GM21723 (cell line): ENCODE data around the gene ZMYND8.

Experiments
- ATAC-seq: cut with Tn5 transposase; IDR thresholded peaks from one replicate; pipeline ENCODE4 v1.9.1; 2021; ENCODE audit warnings: mild to moderate bottlenecking, moderate library complexity; ENCODE audit not compliant: unreplicated experiment

ZMYND8 gene

DNA sequence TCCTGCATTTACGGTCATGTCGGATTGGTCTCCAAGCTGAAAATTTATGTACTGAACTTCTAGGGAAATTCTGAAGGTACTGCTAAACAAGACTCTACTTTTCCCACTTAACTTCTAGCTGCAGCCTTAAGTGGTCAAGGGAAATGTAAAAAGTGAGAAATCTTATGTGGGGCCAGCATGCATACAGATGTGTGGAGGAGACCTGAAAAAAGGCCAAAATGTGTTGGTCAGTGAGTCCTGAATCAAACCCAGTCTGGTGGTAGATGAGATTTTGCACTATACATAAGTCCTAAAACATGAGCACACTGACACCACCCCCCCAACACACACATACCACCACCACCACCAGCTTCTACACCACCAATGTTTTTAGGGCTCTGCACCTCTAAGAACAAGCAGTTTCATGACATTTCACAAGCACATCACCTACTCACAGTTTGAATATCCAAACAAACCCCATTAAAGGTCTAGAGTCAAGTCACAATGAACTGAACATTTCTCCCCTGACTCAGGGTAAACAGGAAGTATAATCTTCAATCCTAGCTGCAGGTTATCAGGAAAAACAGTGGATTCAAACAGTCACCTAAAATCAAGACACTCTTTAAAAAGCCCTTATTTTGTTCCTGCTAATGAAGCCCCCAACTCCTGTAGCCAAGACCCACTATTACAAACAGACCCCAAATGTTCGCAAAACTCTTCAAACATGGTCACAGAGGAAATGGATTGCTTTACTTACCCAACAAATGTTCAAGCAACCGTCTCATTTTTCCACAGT, 1.6 kb downstream of the ZMYND8 start:
- ATAC-seq, result no peak

DNA sequence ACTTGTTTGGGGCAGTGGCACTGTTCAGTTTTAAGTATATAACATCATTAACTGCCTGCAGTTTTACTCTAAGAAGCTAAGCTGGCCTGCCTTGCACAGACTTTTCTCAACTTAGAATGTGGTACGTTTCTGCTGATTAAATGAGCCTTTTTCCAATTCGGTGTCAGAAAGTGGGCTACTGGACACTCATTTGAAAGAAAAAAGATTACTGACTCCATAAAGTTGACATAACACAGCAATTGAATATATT, 2.1 kb downstream of the ZMYND8 start:
- ATAC-seq, result no peak

DNA sequence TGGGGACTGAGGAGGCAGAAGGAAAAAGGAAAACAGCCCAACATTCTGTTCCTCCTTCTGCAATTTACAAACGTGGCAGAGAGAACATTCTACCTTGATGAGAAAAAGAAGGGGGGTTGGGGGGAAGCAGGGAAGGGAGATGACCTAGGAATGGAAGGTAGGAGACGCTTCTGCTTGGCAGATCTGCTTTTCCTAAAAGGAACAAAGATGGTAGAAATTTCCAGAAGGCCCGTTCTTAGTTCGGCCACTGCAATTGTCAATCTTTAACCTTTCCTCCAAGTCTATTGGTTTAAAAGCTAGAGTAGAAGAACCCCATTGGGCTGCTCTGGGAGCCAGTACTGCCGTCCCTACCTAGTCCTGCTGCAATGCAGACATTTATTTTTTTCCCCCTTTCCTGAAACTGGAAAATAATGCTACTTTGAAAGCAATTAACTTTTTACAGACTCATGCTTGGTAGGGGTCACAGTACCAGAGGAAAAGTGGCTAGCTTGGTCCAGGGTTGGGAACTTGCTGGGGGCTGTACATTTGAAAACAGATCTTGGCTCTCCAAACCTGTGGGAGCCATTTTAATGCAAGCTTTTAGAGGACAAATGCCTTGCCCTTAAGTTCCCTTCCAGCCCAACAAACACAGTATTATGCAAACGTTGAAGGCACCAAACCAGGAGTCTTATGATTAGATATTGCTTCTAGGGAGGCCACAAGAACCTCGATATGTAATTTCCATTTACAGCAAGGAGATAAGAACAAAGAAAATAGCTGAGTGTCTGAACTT, 2.6 kb downstream of the ZMYND8 start:
- no peak for ATAC-seq

DNA sequence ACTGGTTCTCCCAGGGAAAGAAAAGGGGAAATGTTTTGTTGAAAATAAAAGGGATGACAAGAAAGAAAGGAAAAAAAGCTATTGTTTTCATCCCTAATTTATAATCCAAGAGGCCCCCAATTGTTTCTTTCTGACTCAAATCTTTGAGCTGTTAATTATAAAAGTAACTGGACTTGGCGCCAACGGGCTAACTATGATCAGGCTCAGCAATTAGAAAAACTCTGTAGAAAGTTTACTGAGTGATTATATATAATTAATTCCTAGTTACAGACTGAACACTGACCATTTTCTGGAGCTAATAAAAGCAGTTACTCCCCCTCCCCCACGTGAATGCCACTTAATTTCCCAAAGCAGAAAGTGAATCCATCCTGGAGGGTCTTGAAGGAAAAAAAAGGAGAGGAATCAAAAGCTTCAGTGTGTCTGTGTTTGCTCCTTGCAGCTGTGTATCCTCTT, 3.2 kb downstream of the ZMYND8 start:
- no peak for ATAC-seq

DNA sequence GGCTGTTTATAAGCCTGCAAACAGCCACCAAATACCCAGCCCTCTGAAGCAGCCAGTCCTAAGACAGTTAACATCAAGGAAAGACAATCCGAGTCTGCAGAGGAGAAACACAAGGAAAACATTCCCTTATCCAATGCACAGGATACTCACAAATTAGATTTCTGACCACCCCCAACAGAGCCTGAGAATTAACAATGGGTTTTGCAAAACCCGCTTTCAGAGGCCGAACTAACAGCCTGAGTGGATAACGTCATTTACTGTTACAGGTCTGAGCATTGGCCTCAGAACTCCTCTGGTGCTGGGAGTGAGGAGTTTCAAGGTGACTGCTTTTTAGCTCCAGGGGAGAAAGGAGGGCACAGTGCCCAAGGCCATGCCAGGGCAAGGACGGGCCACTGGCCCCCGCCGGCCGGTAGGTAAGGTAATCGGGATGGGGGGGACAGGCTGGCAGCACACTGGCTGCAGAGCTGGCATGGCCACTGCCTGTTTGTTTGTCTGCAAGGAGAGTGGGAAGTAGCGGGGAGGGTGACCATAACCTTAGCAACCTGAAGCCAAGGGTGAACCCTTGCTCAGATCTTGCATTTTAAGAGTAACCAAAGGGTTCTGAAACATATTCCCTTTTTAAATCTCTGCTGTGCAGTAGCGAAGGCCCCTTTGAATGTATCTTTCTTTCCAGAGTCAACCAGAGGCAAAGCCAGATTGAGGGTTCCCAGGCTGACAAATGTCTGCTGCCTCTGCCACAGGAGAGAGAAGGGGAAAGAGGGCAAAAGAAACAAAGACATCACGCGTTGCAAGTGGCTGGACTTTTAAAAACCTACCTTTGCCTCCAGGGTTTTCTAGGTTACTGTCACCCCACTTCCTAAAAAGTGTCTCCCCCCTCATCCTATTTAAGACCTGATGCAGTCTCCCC, 3.9 kb downstream of the ZMYND8 start:
- no peak for ATAC-seq

DNA sequence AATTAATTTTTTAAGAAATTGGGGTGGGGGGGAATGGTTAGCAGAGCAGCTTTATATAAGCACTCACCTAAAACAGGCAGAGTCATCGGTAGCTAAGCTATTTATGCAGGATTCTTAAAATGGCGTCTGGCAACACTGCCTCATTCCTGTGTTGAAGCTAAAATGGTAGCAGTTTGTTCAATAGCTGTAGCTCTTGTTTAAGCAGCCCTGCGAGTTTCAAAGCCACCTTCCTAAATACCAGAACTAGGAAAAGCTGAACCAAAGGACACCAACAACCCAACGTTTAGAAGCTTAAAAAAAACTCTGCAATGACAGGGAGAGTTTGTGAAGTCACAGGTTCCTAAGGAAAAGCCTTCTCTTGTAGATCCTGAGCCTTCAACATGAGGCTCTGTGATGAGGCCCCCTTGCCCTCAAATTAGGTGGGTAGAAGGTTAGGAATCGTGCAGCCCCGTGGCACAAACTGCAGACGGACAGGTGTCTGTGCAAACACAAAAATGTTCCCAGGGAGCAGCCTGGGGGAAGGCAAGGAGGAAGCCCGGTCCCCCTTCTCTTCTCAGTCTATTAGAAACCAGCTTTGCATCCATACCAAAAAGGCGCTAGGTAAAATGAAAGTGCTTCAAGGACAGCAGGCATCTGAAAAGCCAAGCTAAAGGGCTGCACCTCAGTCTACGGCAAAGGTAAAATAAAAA, 4.7 kb downstream of the ZMYND8 start:
- ATAC-seq, result no peak

DNA sequence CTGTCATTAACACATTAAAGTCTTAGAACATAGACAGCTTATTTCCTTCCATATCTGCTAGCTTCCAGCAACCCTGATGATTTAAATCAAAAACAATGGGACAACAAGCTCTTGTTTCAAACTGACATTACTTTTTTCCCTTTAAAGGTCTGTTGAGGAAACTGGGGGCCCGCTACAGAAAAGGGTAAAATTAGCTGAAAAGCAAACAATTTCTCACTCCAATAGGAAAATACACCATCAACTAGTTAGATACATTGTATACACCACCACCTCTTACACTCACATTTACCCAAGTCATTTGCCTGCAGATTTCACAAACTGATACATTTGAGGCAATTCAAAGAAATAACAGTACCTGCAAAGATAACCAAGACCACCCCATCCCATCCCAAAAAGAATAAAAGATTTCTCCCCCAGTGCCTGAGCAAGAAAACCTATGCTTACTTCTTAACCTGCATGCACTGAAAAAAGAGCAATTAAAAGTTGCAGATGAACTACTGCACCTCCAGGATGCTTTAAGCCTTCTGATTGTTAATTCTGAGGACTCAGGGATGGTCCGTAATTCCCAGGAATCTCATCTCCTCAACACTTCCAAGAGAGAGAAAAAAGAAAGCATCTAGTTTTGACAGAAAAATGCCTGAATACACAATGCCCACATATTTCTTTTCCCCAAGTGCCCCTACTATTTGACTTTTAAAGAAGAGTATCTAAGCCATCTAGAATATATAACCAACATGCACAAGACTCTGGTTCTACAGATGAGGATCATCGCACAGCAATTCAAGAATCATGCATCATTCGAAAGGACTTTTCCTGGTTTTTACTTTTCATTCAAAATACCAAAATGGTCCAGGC, 5.6 kb downstream of the ZMYND8 start:
- no peak for ATAC-seq

DNA sequence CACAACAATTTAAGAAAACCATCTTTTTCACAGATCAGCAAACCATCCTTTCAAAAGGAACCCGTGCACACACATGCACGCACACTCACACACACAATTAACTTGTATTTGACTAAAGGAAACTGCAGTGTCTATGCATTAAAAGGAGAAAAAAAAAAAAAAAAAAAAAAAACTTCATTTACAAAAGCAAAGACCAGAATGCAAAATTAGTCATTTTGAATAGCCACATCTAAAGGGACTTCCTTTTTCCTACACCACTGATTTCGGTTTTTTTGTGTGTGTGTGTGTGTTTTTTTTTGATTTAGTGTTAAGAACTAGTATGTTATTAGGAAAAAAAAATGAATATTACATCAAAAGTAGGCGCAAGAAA, 6.3 kb downstream of the ZMYND8 start:
- no peak for ATAC-seq

DNA sequence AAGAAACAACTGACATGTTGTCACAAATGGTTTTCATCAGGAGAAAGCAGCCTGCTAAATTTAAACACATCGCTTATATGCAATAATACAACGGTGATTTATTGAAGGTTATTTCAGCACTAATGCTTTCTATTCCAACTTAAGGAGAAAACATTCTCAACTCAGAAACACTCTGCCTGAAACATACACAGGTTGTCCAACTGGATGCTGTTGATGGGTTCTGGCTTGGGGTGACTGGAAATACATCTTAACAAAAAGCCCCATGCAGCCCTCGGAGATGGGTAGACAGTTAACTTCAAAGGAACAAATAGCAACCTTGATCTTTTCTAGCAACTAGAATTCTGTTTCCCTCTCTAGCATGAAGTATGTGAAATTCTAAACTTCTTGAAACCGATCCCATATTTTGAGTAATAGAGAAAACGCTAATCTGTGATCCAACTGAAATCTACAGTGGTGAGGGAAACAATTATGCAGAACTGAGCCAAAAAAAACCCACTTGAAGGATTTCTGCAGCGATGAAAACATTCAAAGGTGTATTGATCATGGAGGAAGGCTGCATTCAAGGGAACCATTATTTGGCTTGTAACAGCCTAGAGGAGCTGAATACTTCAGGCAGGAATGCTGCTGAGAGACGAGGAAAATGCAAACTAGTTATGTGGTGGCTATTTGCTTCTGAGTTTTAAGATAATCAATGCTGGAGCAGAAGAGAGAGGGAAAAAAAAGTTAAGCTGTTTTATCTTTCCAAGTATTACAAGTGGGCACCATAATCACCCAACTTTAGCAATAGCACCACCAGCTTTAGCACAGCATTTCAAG, 6.9 kb downstream of the ZMYND8 start:
- no peak for ATAC-seq

DNA sequence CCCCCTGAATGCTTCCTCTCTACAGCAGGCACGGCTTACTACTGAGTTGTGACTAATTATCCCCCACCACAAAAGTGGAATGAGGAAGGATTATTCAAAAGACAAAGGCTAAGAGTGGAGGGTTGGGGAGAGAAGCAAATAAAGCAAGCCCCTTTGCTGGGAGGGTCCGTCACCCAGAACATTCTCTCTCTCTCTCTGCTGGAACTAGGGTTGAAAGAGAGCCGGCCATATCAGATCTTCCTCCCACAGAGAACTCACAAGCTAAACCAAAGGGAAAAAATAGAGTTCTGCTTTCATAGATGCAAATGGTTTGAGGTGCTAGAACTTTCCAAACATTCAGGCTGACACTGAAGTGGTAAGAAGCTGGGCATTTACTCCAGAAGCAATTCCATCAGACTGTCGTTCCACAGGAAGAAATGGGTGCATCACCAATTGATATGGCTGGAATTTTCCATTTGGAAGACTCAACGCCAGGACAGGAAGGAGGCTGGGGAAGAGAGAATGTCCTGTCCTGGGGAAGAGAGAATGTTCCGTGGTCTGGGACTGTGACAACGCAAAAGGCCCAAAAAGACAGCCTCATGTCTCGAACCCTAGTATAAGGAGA, 7.9 kb downstream of the ZMYND8 start:
- no peak for ATAC-seq

DNA sequence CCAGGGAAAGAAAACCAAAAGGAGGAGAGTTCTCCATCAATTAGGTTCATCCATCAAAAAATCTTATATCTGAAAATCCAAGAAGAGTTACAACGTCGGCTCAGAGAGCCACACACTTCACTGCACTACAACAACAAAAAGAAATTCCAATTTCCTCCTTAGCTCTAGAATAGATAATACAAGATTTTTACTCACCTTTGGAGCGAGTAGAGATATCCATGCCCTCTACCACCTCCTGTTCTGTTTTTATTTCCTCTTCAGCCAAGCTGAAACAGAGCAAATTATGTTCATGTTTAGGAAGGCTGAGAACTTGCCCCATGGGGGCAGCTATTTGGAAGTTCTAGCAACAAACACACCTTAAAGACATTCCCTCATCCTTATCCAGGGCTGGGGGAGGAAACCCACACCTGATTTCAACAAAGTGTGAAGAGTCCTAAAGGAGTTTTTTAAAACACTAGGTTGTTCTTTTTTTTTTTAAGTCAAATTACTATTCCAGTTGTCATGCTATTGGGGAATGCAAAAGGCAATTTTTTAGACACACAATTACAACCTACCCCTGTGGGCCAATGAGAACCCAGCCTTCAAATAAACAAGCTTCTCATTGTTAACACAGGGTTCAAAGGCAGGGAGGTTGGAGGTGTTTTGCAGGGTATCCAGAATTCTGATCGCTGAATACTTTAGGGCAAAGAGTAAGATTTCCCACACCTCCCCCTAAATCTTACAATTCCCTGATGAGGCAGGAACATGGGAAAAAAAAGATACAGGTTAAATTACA, 8.7 kb downstream of the ZMYND8 start:
- no peak for ATAC-seq

DNA sequence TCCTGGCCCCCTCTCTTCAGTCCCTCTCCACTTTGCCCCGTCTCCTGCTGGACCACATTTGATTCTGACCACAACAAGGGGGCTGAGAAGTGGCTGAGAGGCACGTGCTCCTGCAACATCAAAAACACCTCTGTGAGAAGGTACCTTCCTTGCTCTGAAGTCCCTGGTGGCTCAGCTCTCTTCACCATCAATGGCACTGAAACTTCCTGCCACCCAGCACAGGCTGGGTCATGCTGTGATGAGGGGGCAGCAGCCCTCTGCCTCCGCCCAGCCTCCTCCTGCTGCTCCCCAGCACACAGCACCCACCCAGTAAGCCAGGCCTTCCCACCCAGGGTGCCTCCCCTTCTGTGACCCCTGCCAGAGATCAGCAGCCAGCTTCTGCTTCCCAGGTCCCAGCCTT, 10.3 kb downstream of the ZMYND8 start:
- ATAC-seq, result no peak

DNA sequence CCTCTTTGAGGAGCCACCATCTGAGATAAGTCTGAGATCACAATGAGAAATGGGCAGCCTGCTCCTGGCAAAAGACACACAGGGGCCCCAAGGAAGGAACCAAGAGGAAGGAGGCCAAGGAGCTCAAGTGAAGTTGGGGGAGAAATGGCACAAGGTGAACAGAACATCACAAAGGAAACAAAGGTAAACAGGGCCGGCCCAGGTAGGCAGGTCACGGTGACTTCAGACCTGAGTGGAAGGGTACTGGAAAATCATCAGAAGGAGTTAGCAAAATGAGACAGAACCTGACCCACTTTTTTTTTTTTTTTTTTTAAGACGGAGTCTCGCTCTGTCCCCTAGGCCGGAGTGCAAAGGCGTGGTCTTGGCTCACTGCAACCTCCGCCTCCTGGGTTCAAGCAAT, 11.3 kb downstream of the ZMYND8 start:
- ATAC-seq, result no peak

DNA sequence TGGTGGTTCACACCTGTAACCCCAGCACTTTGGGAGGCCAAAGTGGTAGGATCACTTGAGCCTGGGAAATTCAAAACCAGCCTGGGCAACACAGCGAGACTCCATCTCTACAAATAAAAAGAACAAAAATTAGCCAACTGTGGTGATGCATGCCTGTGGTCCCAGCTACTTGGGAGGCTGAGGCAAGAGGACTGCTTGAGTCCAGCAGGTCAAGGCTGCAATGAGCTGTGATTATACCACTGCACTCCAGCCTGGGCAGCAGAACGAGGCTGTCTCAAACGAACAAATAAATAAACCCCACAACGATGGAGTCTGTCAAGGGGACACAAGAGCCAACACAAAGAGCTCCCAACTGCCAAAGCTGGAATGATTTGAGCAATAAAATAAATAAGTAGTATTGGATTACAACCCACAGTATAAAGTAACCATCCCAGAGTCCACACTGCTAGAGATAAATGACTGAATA, 13.5 kb downstream of the ZMYND8 start:
- no peak for ATAC-seq

DNA sequence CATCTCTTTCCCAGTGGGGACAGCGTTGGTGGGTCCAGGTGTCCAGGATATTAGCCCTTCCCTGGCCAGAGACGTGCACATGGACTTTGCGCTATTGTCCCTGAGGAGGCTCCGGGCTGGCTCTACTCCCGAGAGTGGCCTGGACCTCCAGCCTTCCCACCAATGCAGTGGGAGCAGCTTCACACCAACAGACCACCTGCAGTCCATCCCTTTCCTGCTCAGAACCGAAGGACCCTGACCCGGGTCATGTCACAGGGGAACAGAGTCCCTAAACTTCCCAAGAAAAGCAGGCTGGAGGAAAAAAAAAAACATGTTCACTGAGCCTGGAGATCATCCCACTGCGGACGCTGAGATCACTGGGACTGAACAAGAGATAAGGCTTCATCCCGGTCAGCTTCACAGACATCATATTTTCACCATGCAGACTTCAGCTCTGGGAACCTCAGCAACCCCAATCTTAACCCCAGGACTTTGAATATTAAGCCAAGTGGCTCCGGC, 18.3 kb downstream of the ZMYND8 start:
- ATAC-seq, result no peak

DNA sequence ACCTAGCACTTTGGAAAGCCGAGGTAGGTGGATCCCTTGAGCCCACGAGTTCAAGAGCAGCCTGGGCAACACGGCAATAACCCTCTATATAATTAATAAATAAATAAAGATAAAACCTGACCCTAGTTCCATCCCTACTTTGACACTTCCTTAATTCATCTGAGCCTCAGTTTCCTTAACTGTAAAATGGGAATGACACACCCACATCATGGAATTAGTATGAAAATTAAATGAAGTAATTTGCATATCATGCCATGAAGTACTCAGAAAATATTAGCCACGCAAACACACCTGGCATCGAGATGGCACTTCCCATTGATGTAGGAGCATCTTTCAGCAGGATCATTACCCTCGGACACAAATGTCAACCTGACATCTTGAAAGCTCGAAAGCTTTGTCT, 19.1 kb downstream of the ZMYND8 start:
- ATAC-seq, result no peak

DNA sequence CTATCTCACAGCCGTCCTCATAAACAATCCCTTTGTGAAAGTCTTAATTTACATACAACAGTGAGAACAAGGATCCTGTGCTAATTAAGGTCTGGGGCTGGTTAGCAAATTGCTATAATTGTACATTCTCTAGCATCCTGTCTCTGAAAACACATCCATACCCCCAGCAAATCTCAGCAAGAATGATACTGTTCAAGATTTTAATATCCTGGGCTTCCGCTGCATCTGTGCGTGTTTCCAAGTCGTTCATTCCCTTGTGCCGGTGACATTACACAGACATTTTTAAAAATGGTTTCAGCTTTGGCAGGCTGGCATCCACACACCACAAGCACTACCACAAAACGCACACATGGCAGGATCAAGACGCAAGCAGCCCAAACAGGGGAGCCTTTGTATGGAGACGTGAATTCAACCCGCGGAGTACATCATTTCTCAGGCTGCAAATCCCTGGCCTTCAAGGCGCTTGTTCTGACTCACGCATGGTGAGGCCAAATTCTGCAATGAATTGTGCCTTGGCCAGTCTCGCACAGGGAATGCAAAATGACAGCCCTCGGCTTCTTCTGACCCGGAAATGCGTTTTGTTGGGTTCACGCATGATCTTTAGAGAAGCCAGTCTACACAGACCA, 20.3 kb downstream of the ZMYND8 start:
- no peak for ATAC-seq
